Activated CD4-positive, alpha-beta T cell treated with anti-CD3 and anti-CD28 coated beads, Interleukin-2, amount 50 U/mL, for 24 hours (primary cell): ENCODE data around the gene ZNF669.

ENCODE experiments used
- DNase-seq, 2 donors: peaks; one replicate each; pipeline ENCODE4 v3.0.0-alpha.2; 2020; ENCODE audit warnings: low read depth in 1 of 2, low spot score in 1 of 2

Gene ZNF669

GRCh38 chr1:247077213-247077612, 26.9 kb downstream of the ZNF669 start:
- no peak for DNase-seq

- DNase-seq: no peak
Observed at GRCh38 chr1:247070645-247071044, 33.5 kb downstream of the ZNF669 start.

GRCh38 chr1:247064304-247064703, 39.9 kb downstream of the ZNF669 start:
- DNase-seq: no peak

- DNase-seq: no peak
Observed at GRCh38 chr1:247060771-247061170, 43.4 kb downstream of the ZNF669 start.

GRCh38 chr1:247056071-247056470, 48.1 kb downstream of the ZNF669 start:
- DNase-seq: no peak

- no peak for DNase-seq
Observed at GRCh38 chr1:247054992-247055415, 49.2 kb downstream of the ZNF669 start.
